GM10248 (cell line): ENCODE measurements around the gene GABRB1.

Experiments used
- CTCF ChIA-PET: fragments of 300-600 bp; sonication (Branson Sonifier 250); formaldehyde crosslinking; extraction: SDS; loops from one replicate; lab custom pipeline; 2021; ENCODE audit warnings: antibody characterized with exemption; lab: Yijun Ruan, JAX
- POLR2A ChIA-PET: fragments of 350-650 bp; sonication (Branson Sonifier 250); formaldehyde crosslinking; extraction: SDS; loops from one replicate; lab custom pipeline; 2020; ENCODE audit warnings: antibody characterized with exemption; lab: Yijun Ruan, JAX
- DNase-seq: peaks from one replicate; pipeline ENCODE4 v3.0.0; 2012; ENCODE audit errors: extremely low spot score
- TF ChIP-seq, protein P1 (sequence below): IDR thresholded peaks from 2 replicates; pipeline ENCODE4 v1.5.1; 2012; ENCODE audit warnings: mild to moderate bottlenecking, low read depth; ENCODE audit errors: extremely low read depth, missing control alignments, control extremely low read depth

GABRB1 gene

GRCh38 chr4:47425628-47426027, 394.3 kb downstream of the GABRB1 start:
- ChIA-PET POLR2A (no interaction called here), CTCF (interaction anchor here (1.0 to 1.4 kb wide), 2 partner anchors 26 to 138 kb away, joined by 3 to 4 read pairs; no protein-coding TSS in a partner anchor)
- TF ChIP-seq, protein P1, sequence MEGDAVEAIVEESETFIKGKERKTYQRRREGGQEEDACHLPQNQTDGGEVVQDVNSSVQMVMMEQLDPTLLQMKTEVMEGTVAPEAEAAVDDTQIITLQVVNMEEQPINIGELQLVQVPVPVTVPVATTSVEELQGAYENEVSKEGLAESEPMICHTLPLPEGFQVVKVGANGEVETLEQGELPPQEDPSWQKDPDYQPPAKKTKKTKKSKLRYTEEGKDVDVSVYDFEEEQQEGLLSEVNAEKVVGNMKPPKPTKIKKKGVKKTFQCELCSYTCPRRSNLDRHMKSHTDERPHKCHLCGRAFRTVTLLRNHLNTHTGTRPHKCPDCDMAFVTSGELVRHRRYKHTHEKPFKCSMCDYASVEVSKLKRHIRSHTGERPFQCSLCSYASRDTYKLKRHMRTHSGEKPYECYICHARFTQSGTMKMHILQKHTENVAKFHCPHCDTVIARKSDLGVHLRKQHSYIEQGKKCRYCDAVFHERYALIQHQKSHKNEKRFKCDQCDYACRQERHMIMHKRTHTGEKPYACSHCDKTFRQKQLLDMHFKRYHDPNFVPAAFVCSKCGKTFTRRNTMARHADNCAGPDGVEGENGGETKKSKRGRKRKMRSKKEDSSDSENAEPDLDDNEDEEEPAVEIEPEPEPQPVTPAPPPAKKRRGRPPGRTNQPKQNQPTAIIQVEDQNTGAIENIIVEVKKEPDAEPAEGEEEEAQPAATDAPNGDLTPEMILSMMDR = no peak
- no peak for DNase-seq

DNA sequence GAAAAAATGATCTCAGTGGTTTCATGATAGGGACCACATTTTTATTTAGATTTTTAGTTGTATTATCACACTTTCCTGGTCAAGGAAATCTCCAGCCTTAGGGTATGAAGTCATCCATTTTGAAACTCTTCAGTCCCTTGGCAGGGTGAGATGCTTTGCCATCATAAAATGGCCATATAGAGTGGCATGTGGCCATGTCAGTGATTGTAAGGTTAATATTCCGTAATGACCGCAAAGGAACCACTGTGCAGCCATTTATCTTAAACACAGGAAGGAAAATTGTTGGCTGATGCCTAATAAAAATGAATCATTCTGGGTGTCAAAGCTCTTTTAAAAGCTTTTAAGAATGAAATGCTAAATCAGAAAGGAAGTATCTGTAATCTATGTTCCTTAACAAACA, 396.6 kb downstream of the GABRB1 start:
- DNase-seq = no peak
- CTCF ChIA-PET = interaction anchor here (1.0 to 1.3 kb wide), 2 partner anchors 12 to 14 kb away, joined by 3 to 4 read pairs; no protein-coding TSS in a partner anchor
- TF ChIP-seq, protein P1 = no peak
- POLR2A ChIA-PET = no interaction called here

- CTCF ChIA-PET = no interaction called here
These were observed 401.4 kb downstream of the GABRB1 start for GRCh38 chr4:47432749-47433148.

GRCh38 chr4:47434931-47435330, 403.6 kb downstream of the GABRB1 start:
- TF ChIP-seq, protein P1 = no peak
- DNase-seq = no peak
- ChIA-PET POLR2A (no interaction called here), CTCF (no interaction called here)

More at GRCh38 chr4:47432749-47433148, 401.4 kb downstream of the GABRB1 start:
- POLR2A ChIA-PET = no interaction called here
- TF ChIP-seq, protein P1 = no peak
- no peak for DNase-seq

GRCh38 chr4:47442980-47443379, 411.6 kb downstream of the GABRB1 start:
- TF ChIP-seq, protein P1 = no peak
- DNase-seq = no peak
- ChIA-PET POLR2A (no interaction called here), CTCF (interaction anchor here (0.9 to 1.2 kb wide), 4 partner anchors 10 to 393 kb away, joined by 3 to 4 read pairs (median 3); no protein-coding TSS in a partner anchor)

DNA sequence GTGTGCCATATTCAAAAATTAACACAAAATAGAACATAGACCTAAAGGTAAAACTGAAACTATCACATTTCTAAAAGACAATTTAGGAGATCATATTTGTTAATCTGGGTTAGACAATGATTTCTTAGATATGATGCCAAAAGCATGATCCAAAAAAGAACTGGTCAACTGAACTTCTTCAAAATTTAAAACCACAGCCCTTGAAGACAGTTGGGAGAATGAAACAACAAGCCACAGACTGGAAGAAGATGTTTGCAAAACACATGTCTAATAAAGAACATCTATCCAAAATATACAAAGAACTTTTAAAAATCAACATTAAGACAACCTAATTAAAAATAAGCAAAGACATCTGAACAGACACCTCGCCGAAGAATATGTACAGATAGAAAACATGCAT, 412.7 kb downstream of the GABRB1 start:
- no peak for DNase-seq
- CTCF ChIA-PET = no interaction called here
- POLR2A ChIA-PET = no interaction called here

More for the DNA sequence above, 412.7 kb downstream of the GABRB1 start:
- TF ChIP-seq, protein P1 = no peak
